ENCODE data around the gene MAD1L1.

- TF ChIP-seq POLR2A (IDR thresholded peaks at IDR 0.05; ENCODE audit: low read depth, low read length) (no peak), USF2 (IDR thresholded peaks at IDR 0.05; ENCODE audit: low read depth, low read length) (no peak), CTCF (conservative IDR thresholded peaks at IDR 0.05; ENCODE audit: low read depth, low read length) (no peak)
These were observed 360.3 kb downstream of the MAD1L1 start for GRCh38 chr7:1872191-1873069.
